Activated CD8-positive, alpha-beta memory T cell treated with anti-CD3 and anti-CD28 coated beads for 36 hours (primary cell): ENCODE results near the gene WDR43. TPM values are rescaled to one million over a fixed set of nuclear protein-coding genes. Genes with fewer than 3 reads are reported as not detected.
"Not testable (repeated sequence)": the region's sequence is repeated elsewhere in the genome, so short reads cannot be mapped to it uniquely, and the experiment has no call there.

Experiments used
- CTCF ChIA-PET: fragments of 350-600 bp; sonication (Branson Sonifier 250); formaldehyde crosslinking; loops from one replicate; lab custom pipeline; 2021; ENCODE audit warnings: antibody characterized with exemption; lab: Charles Lee
- POLR2A ChIA-PET: fragments of 350-600 bp; sonication (Branson Sonifier 250); formaldehyde crosslinking; loops from one replicate; lab custom pipeline; 2021; ENCODE audit warnings: antibody characterized with exemption; lab: Charles Lee
- total RNA-seq, 2 experiments: library from RNA; stranded (reverse); gene quantifications; one replicate each; pipeline ENCODE4 v1.2.3, GENCODE V29; 2021

Gene WDR43
- total RNA-seq, 2 experiments from 2014 or later = 175 to 178 TPM

DNA sequence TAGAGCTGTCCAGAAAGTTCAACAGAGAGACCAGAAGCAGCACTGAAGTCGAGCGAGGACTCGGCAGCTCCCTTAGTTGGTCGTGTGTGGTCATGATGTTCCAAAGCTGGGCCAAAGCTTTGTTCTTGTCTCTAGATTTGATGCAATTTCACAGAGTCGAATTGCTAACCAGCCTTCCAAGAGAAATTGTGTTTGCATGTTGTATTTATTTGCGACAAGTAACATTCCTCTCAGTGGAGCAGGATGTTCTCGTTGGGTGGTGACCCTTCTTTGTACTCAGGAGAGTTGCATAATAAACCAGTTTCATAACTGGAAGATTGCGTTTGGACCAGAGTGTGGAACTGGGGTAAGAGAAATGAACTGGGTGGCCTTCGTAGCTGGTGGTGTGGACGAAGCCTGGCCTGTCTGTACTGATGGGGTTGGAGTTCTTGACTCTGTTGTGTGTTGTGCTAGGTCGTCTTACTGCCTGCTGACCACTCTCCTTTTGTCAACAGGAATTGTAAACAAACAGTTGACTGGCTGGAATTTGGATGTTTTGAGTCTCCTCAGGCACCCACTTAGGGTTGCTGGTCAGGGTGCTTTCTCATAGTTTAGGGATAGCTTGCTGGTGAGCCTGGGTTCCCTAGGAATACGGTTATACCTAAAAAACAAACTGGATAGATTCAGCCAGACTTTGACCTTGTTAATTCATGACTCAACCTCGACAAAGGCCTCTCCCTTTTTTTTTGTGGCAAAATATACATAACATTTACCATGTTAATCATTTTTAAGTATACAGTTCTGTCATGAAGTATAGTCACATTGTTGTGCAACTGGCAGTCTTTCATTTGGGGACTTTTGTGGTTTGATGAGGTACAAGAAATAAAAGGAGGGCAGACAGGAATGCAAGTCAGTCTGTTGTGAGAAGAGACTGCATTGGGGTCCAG lies 57.7 kb downstream of the WDR43 start:
- ChIA-PET CTCF (interaction anchor here (0.8 kb wide), 1 partner anchor 204 kb away, joined by 3 read pairs; no protein-coding TSS in a partner anchor), POLR2A (no interaction called here)

DNA sequence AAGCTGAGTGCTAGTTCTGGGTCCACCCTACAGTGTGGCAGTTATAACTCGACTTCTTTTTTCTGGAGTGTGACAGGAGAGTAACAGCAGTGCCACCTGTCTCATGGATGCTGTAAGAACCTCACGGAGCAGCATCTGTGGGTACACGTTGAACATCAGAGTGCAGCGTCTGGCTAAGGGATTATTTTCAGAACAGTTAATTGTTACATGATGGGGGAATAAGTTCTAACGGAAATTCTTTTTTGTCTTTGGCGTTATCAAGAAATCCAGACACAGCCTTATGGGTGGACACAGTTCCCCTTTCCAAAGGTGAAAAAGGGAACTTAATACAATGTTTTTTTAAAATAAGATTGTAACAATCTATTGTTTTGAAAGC lies 58.4 kb downstream of the WDR43 start:
- POLR2A ChIA-PET = no interaction called here
- CTCF ChIA-PET = interaction anchor here (0.8 kb wide), 1 partner anchor 204 kb away, joined by 3 read pairs; no protein-coding TSS in a partner anchor

DNA sequence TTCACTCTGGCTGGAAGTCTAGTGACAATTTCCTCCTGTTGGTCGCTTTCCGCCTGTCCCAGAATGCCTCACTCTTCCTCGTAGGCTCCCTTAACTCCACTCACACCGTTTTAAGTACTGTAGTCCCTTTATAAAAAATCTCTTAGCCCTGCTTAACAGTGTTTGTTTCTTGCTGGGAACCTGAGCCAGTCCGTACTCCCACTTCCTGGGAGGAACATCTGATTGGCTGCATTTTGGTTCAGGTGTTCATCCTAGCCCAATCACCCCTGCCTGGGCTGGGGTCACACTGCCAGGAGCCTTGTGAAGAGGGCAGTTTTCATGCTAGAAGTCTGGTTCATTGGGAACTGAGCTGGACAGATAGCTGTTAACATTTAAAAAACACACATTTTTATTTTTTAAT lies 61.0 kb downstream of the WDR43 start:
- POLR2A ChIA-PET = interaction anchor here (1.0 kb wide), 1 partner anchor 61 kb away, joined by 3 read pairs; no protein-coding TSS in a partner anchor

DNA sequence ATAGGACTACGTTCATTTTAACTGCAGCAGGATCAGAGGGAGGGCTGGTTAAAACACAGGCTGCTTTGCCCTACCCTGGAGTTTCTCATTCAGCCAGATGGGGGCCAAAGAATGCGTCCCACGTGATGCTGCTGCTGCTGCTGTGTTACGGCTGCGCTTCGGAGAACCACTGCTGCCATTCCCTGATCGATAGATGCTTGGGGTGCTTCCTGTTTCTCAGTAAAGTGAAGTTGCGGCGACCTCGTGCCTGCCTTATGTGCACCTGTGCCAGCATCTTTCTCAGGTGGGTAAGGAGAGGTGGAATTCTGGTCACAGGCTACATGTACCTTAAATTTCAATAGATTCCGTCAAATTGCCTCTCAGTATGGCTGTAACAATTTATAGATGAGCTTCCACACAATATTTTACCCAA lies 62.0 kb downstream of the WDR43 start:
- POLR2A ChIA-PET = interaction anchor here (0.6 kb wide), 1 partner anchor 98 kb away, joined by 3 read pairs; no protein-coding TSS in a partner anchor
- CTCF ChIA-PET = interaction anchor here (0.9 to 1.5 kb wide), 6 partner anchors 9 to 256 kb away, joined by 3 to 4 read pairs (median 4); no protein-coding TSS in a partner anchor

More for the DNA sequence above, 61.0 kb downstream of the WDR43 start:
- CTCF ChIA-PET = interaction anchor here (0.7 to 1.5 kb wide), 4 partner anchors 8 to 241 kb away, joined by 3 to 4 read pairs (median 4); no protein-coding TSS in a partner anchor

- POLR2A ChIA-PET = interaction anchor here (0.6 kb wide), 1 partner anchor 98 kb away, joined by 3 read pairs; no protein-coding TSS in a partner anchor
- CTCF ChIA-PET = interaction anchor here (1.0 kb wide), 3 partner anchors 14 to 255 kb away, joined by 3 to 4 read pairs (median 3); no protein-coding TSS in a partner anchor
Measured at GRCh38 chr2:28956890-28957289, 62.4 kb downstream of the WDR43 start.

GRCh38 chr2:28958689-28959088 lies 64.2 kb downstream of the WDR43 start:
- ChIA-PET CTCF (interaction anchor here (0.6 to 2.3 kb wide), 6 partner anchors 53 to 248 kb away, joined by 3 to 14 read pairs (median 4); no protein-coding TSS in a partner anchor), POLR2A (interaction anchor here (0.5 to 0.8 kb wide), 3 partner anchors 26 to 340 kb away, joined by 3 to 4 read pairs (median 3); no protein-coding TSS in a partner anchor)

GRCh38 chr2:28960401-28960800 lies 65.9 kb downstream of the WDR43 start:
- ChIA-PET POLR2A (no interaction called here), CTCF (interaction anchor here (0.7 kb wide), 1 partner anchor 50 kb away, joined by 3 read pairs; no protein-coding TSS in a partner anchor)

GRCh38 chr2:28962505-28962904 lies 68.0 kb downstream of the WDR43 start:
- ChIA-PET POLR2A (no interaction called here), CTCF (no interaction called here)

DNA sequence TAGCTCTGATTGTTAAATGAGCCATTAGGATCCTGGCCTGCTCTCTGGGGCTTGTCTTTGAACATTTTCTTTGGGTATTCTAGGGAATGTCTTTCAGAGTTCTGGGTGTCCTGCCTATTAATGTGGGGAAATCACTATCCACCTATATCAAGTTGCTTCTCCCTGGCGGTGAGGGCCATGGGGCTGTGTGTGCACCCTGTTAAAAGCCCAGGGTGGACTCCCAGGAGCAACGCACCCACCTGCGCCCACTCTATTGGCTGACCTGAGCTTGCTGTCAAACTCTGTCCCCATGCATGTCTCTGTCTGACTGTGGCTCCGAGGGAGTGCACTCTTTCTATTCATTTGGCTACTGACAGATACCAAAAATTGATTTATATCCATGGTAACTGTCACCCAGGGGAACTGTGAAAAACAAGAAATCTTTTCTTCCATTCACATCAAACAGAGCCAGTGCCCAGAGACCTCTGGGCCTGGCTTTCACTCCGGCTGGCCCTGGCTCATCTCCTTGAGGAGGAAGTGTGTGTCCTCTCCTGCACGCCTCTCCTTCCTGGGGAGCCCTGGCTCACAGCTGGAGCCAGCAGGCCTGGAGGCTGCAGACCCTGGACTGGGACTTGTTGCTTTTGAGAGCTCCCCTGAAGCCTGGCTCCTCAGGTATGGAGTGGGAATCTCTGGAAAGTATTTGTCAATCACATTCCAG lies 76.1 kb downstream of the WDR43 start:
- CTCF ChIA-PET = interaction anchor here (0.9 to 1.4 kb wide), 2 partner anchors 9 to 220 kb away, joined by 3 read pairs; no protein-coding TSS in a partner anchor
- POLR2A ChIA-PET = no interaction called here

DNA sequence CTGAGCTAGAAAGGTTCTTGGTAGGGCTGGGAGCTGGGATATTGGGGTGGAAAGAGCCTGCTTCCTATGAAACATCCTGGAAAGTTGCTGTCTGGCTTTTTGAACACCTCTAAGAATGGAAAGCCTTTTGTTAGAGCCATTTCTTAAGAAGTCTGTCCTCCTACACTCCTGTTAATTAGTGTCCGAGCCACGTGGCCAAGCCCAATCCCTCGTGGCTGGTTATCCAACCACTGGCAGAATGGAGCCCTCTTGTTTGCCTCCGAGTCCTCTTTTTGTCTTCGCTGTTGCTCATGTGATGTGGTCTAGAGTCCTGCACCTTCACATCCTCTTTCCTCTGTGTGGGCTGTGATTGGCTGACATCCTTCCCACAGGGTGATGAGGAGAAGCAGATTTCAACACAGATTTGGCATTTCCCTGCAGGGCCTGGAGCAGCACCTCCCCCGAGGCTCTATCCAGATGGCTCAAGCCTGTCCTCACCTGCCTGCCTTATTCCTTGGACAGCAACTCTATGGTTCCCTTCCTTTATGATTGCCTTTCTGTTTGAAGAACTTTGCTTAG lies 78.4 kb downstream of the WDR43 start:
- CTCF ChIA-PET = no interaction called here

DNA sequence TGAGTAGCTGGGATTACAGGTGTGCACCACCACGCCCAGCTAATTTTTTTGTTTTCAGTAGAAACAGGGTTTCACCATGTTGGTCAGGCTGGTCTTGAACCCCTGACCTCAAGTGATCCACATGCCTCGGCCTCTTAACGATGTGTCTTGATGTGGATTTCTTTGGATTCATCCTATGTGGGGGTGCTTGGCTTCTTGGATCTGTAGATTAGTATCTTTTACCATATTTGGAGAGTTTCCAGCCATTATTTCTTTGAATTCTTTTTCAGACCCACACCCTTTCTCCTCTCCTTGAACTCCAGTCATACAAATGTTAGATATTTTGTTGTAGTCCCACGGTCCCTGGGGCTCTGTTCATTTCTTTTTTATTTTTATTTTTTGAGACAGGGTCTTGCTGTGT lies 79.8 kb downstream of the WDR43 start:
- ChIA-PET POLR2A (no interaction called here), CTCF (interaction anchor here (0.6 kb wide), 2 partner anchors 80 to 137 kb away, joined by 3 to 4 read pairs; partner anchors contain the start of gene WDR43)

More for the DNA sequence above, 78.4 kb downstream of the WDR43 start:
- POLR2A ChIA-PET = no interaction called here

DNA sequence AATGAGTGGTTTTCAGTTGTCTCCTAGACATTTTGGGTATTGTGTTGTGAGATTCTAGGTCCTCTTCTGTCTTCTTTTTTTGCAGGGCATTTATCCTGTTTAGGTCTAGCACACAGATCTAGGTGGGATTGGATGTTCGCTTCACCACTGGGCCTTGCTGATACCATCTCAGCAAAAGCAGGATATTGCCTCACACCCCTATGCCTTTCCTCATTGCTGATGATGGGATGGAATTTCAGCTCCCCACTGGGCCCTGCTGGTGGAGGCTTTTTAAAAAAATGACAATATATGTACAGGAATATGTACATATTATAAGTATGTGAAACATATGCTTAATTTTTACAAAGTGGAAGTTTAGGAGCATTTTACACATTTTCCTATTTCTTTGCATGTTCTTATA lies 81.2 kb downstream of the WDR43 start:
- CTCF ChIA-PET = no interaction called here
- POLR2A ChIA-PET = no interaction called here

DNA sequence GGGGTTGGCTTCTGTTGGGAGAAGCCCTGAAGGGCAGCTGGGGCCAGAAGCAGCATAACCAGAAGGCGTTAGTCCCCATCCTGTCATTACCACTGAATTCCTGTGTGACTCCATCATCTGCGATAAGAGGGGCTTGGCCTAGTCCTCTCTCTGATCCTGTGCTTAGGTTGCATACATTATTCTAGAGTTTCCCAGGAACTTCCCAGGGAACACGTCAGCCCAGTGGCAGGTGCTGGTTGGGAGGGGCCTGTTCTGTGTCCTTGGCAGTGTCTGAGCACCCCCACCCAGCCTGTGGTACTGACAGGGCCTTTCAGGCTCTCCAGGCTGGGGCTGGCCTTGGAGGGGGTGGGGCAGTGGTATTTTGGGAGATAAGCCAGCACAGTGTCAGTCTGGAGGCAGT lies 82.1 kb downstream of the WDR43 start:
- CTCF ChIA-PET = no interaction called here
- POLR2A ChIA-PET = no interaction called here

DNA sequence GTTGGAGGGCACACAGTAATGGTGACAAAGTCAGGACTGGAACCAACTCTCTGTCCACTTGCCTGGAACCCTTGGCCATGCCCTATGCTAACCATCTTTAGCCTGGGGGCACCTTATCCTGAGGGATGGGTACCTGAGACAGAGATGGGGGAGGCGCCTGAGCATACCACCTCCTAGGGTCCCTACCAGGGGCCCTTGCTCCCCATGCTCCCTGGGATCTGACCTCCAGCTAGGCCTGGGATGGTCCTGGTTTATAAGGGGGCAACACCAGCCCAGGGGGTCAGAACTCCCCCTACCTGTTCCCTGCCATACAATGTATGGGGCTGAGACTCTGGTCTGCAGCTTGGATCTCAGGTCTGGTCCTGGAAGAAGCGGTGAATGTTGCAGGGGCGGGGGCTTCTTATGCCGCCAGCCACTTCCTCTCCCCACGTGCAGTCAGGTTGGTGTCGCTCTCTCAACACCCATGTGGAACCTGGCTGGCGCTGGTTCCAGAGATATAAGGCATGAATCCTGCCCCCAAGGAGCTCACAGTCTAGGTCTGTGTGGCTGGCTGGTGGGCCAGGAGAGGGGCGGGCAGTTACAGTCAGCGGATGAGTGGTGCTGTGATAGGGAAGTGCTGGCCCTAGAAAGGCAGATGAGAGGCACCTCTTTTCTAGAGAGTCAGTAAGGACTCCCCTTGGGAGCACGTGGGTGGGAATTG lies 82.9 kb downstream of the WDR43 start:
- POLR2A ChIA-PET = no interaction called here
- CTCF ChIA-PET = no interaction called here

DNA sequence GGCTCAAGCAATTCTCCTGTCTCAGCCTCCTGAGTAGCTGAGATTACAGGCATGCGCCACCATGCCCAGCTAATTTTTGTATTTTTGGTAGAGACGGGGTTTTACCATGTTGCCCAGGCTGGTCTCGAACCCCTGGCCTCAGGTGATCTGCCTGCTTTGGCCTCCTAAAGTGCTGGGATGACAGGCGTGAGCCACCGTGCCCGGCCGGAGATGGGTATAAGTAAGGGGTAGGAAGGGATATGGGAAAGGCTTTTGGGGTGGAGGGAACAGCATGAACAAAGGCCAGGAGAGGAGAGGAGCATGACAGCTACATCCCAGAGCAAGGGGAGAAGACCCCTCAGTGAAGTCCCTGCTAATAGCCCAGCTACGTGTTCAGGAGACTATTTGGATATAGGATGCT lies 83.5 kb downstream of the WDR43 start:
- POLR2A ChIA-PET, CTCF ChIA-PET: not testable (repeated sequence)

GRCh38 chr2:28978606-28979005 lies 84.1 kb downstream of the WDR43 start:
- POLR2A ChIA-PET = no interaction called here
- CTCF ChIA-PET = no interaction called here

DNA sequence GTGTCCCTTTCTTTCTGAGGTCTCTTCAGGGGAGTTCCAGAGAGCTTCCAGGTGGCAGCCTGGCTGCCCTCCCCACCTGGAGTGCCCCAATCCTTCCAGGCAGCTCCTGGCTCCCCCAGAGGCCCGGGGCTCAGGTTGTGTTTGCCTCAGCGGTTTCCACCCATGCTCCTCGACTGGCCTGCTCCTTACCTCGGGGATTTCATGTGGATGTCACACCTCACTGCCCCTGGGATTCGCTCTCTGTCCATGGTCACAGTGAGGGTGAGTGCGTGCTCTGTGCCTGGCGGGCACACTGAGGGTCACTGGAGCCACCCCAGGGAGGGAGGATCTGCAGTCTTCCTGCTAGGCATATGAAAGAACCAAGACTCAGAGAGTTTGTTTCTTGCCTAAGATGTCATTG lies 84.6 kb downstream of the WDR43 start:
- CTCF ChIA-PET = interaction anchor here (0.6 to 1.5 kb wide), 2 partner anchors 9 to 12 kb away, joined by 3 read pairs; no protein-coding TSS in a partner anchor

More for the DNA sequence above, 84.6 kb downstream of the WDR43 start:
- POLR2A ChIA-PET = no interaction called here
